SK-N-SH (cell line): ENCODE results near the gene RPL10. TPM values are rescaled to one million over a fixed set of nuclear protein-coding genes. Genes with fewer than 3 reads are reported as not detected.
A peak's percentile ranks its signal among the peaks of the same experiment; 100 is the strongest.

Source experiments
- CTCF ChIA-PET: fragments of 300-600, 350-600 bp; formaldehyde crosslinking; extraction: SDS; loops from one replicate; lab custom pipeline; 2021; lab: Yijun Ruan, JAX
- POLR2A ChIA-PET: fragments of 350-600 bp; sonication (Branson Sonifier 250); formaldehyde crosslinking; extraction: SDS; loops from one replicate; lab custom pipeline; 2020; ENCODE audit warnings: antibody characterized with exemption, inconsistent platforms; lab: Yijun Ruan, JAX
- DNase-seq: peaks from one replicate; pipeline ENCODE4 v3.0.0; 2012
- H2AFZ ChIP-seq: fragments of 200-600 bp; sonication (generic); 2 replicates; pipeline ENCODE4 v1.8.1; 2016; ENCODE audit warnings: antibody characterized with exemption, mild to moderate bottlenecking, low read depth
- H3F3A ChIP-seq: fragments of 200-600 bp; sonication (generic); replicated peaks from 2 replicates; pipeline ENCODE3; 2016; ENCODE audit warnings: antibody characterized with exemption, mild to moderate bottlenecking; ENCODE audit not compliant: insufficient read depth
- H3K27ac ChIP-seq, 2 experiments: fragments of 200-500 bp in 1 of 2; fragments of 200-600 bp in 1 of 2; sonication (Bioruptor generic) in 1 of 2; sonication (generic), shearing (Covaris generic) in 1 of 2; 2 replicates each; pipeline versions ENCODE4 v1.5.1 to v1.6.1; 2014 to 2016; ENCODE audit warnings: low read depth in 2 of 2, inconsistent platforms in 1 of 2, low read length in 1 of 2, mild to moderate bottlenecking in 1 of 2, mixed read lengths in 1 of 2
- H3K27me3 ChIP-seq: fragments of 200-600 bp; sonication (generic), shearing (Covaris generic); 2 replicates; pipeline ENCODE4 v1.6.1; 2016; ENCODE audit warnings: mixed run types; ENCODE audit not compliant: insufficient read depth
- H3K36me3 ChIP-seq, 2 experiments: fragments of 200-500 bp in 1 of 2; fragments of 200-600 bp in 1 of 2; sonication (Bioruptor generic) in 1 of 2; sonication (generic) in 1 of 2; replicated peaks in 1 of 2; 2 replicates each; pipeline versions ENCODE3 to v1.5.1; 2014 to 2016; ENCODE audit warnings: low read length in 1 of 2, mild to moderate bottlenecking in 1 of 2; ENCODE audit not compliant: insufficient read depth in 2 of 2, control insufficient read depth in 1 of 2
- H3K4me1 ChIP-seq, 2 experiments: fragments of 200-500 bp in 1 of 2; fragments of 200-600 bp in 1 of 2; sonication (Bioruptor generic) in 1 of 2; sonication (generic), shearing (Covaris generic) in 1 of 2; 2 replicates each; pipeline versions ENCODE4 v1.5.1 to v1.6.1; 2014 to 2016; ENCODE audit warnings: low read depth in 1 of 2, low read length in 1 of 2, mixed run types in 1 of 2; ENCODE audit not compliant: insufficient read depth in 2 of 2, control insufficient read depth in 1 of 2
- H3K4me2 ChIP-seq: fragments of 200-600 bp; sonication (generic), shearing (Covaris generic); 2 replicates; pipeline ENCODE4 v1.6.1; 2017; ENCODE audit warnings: mixed run types
- H3K4me3 ChIP-seq, 2 experiments: fragments of 200-500 bp in 1 of 2; fragments of 200-600 bp in 1 of 2; sonication (Bioruptor generic) in 1 of 2; sonication (generic), shearing (Covaris generic) in 1 of 2; 2 replicates each; pipeline versions ENCODE4 v1.5.1 to v1.8.1; 2014 to 2016; ENCODE audit warnings: low read depth in 2 of 2, inconsistent platforms in 1 of 2, low read length in 1 of 2, mild to moderate bottlenecking in 1 of 2, mixed read lengths in 1 of 2, moderate library complexity in 1 of 2
- H3K79me2 ChIP-seq: fragments of 200-600 bp; sonication (generic); 2 replicates; pipeline ENCODE4 v1.8.1; 2017; ENCODE audit warnings: mild to moderate bottlenecking; ENCODE audit not compliant: insufficient read depth
- H3K9ac ChIP-seq: fragments of 200-600 bp; sonication (generic); 2 replicates; pipeline ENCODE4 v1.6.1; 2017; ENCODE audit warnings: mixed run types
- H3K9me2 ChIP-seq: fragments of 200-600 bp; sonication (generic); 2 replicates; pipeline ENCODE4 v1.6.1; 2017; ENCODE audit warnings: mixed run types
- H3K9me3 ChIP-seq: fragments of 200-600 bp; sonication (generic); 2 replicates; pipeline ENCODE4 v1.6.1; 2017; ENCODE audit warnings: mixed run types, mild to moderate bottlenecking, moderate library complexity
- H4K20me1 ChIP-seq: fragments of 200-600 bp; sonication (generic); 2 replicates; pipeline ENCODE4 v1.6.1; 2017; ENCODE audit warnings: mild to moderate bottlenecking, mixed run types; ENCODE audit not compliant: insufficient read depth
- ELF1 ChIP-seq: IDR thresholded peaks from 2 replicates; pipeline ENCODE4 v1.4.0; 2012
- EZH2phosphoT487 ChIP-seq: fragments of 200-600 bp; sonication (generic); IDR thresholded peaks from 2 replicates; pipeline ENCODE4 v1.6.1; 2017; ENCODE audit warnings: low read depth, mixed run types, mild to moderate bottlenecking, antibody characterized with exemption, moderate library complexity, borderline replicate concordance
- FOXJ3 ChIP-seq: sonication (generic); formaldehyde crosslinking; IDR thresholded peaks from 2 replicates; pipeline ENCODE4 v1.5.1; 2020; ENCODE audit warnings: mild to moderate bottlenecking, missing genetic modification reagents
- FOXM1 ChIP-seq: IDR thresholded peaks from 2 replicates; pipeline ENCODE4 v1.4.0; 2012; ENCODE audit warnings: low read depth, mild to moderate bottlenecking
- GABPA ChIP-seq: IDR thresholded peaks from 2 replicates; pipeline ENCODE4 v1.4.0; 2012; ENCODE audit warnings: low read depth, mild to moderate bottlenecking
- GATA2 ChIP-seq: sonication (generic); formaldehyde crosslinking; IDR thresholded peaks from 2 replicates; pipeline ENCODE4 v1.5.0; 2020; ENCODE audit warnings: mild to moderate bottlenecking, missing genetic modification reagents
- JUND ChIP-seq: IDR thresholded peaks from 2 replicates; pipeline ENCODE4 v1.4.0; 2012
- MEF2A ChIP-seq: IDR thresholded peaks from 2 replicates; pipeline ENCODE4 v1.4.0; 2012; ENCODE audit warnings: low read depth, borderline replicate concordance
- MXI1 ChIP-seq: IDR thresholded peaks from 2 replicates; pipeline ENCODE4 v1.6.1; 2012; ENCODE audit warnings: mild to moderate bottlenecking, low read depth, low read length, improper control_type of control experiment
- NFIC ChIP-seq: IDR thresholded peaks from 2 replicates; pipeline ENCODE4 v1.4.0; 2012; ENCODE audit warnings: borderline replicate concordance
- NRF1 ChIP-seq: IDR thresholded peaks from 2 replicates; pipeline ENCODE4 v1.6.1; 2012; ENCODE audit warnings: low read depth, mild to moderate bottlenecking, low read length
- RFX5 ChIP-seq: IDR thresholded peaks from 2 replicates; pipeline ENCODE4 v1.6.1; 2012; ENCODE audit warnings: mild to moderate bottlenecking, improper control_type of control experiment, low read length
- TEAD4 ChIP-seq: IDR thresholded peaks from 2 replicates; pipeline ENCODE4 v1.4.0; 2012; ENCODE audit warnings: mild to moderate bottlenecking, borderline replicate concordance; ENCODE audit not compliant: insufficient read depth
- YY1 ChIP-seq: IDR thresholded peaks from 2 replicates; pipeline ENCODE4 v1.4.0; 2012; ENCODE audit warnings: low read depth, mild to moderate bottlenecking
- WGBS: methylation state at CpG from one replicate; pipeline ENCODE4 v1.1.6; 2017; ENCODE audit warnings: low lambda C conversion rate; 5-methylcytosine and 5-hydroxymethylcytosine counted together
- polyA plus RNA-seq, 3 experiments: library from polyadenylated mRNA; depleted of rRNA; stranded (reverse); fragments of >200 nt; gene quantifications; 2 replicates each; pipeline ENCODE4 v1.2.3, GENCODE V29; 2012
- TF ChIP-seq, protein P1 (sequence below): fragments of 200-600 bp; sonication (generic); IDR thresholded peaks from 2 replicates; pipeline ENCODE4 v1.6.1; 2017; ENCODE audit warnings: antibody characterized with exemption, mild to moderate bottlenecking, moderate library complexity
- TF ChIP-seq, protein P2 (sequence below): IDR thresholded peaks from 2 replicates; pipeline ENCODE4 v1.4.0; 2012; ENCODE audit warnings: low read depth, borderline replicate concordance
- TF ChIP-seq, protein P3 (sequence below): IDR thresholded peaks from 2 replicates; pipeline ENCODE4 v1.4.0; 2012; ENCODE audit warnings: low read depth, borderline replicate concordance
- TF ChIP-seq, protein P4 (sequence below): IDR thresholded peaks from 2 replicates; pipeline ENCODE4 v1.4.0; 2012; ENCODE audit warnings: low read depth

Gene RPL10
- polyA plus RNA-seq, 1 of the 3 experiments (the other 2 are of a cell fraction): 4,562 TPM

DNA sequence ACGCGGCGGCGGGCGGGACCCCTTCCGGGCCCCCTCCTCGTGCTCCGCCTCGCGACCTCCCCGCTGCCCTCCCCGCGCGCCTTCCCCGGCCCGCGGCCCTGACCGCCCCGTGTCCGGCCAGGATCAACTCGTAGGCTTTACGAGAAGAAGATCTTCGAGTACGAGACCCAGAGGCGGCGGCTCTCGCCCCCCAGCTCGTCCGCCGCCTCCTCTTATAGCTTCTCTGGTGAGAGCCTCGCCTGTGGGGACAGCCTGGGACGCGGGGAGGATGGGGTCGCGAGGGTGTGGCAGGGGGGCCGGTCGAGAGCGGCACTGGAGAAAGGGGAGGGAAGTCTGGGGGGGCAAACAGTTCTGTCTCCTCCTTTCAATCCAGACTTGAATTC is 18.6 kb upstream of the RPL10 start:
- TF ChIP-seq RFX5: no peak
- TF ChIP-seq, protein P1, sequence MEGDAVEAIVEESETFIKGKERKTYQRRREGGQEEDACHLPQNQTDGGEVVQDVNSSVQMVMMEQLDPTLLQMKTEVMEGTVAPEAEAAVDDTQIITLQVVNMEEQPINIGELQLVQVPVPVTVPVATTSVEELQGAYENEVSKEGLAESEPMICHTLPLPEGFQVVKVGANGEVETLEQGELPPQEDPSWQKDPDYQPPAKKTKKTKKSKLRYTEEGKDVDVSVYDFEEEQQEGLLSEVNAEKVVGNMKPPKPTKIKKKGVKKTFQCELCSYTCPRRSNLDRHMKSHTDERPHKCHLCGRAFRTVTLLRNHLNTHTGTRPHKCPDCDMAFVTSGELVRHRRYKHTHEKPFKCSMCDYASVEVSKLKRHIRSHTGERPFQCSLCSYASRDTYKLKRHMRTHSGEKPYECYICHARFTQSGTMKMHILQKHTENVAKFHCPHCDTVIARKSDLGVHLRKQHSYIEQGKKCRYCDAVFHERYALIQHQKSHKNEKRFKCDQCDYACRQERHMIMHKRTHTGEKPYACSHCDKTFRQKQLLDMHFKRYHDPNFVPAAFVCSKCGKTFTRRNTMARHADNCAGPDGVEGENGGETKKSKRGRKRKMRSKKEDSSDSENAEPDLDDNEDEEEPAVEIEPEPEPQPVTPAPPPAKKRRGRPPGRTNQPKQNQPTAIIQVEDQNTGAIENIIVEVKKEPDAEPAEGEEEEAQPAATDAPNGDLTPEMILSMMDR: no peak
- no peak for TF ChIP-seq GABPA
- TF ChIP-seq NFIC: no peak
- TF ChIP-seq NRF1: no peak
- no peak for TF ChIP-seq YY1
- no peak for TF ChIP-seq GATA2 (CRISPR knock-in tag)
- no peak for TF ChIP-seq JUND
- no peak for TF ChIP-seq EZH2phosphoT487
- no peak for TF ChIP-seq FOXJ3
- TF ChIP-seq MEF2A: no peak
- H3K4me3 ChIP-seq: peak overlapping the region; percentile 61 to 73
- POLR2A ChIA-PET: interaction anchor here (0.7 kb wide), 1 partner anchor 361 kb away, joined by 3 read pairs; no protein-coding TSS in a partner anchor
- H3K27ac ChIP-seq: peak overlapping the region; percentile 76 to 90
- H3K79me2 ChIP-seq: peaks cover 35% of the 10 kb centered on the region
- H3K9me3 ChIP-seq: no peaks in the 10 kb centered on the region
- 31% methylated on average over 18 of the region's 38 CpGs for WGBS
- DNase-seq: no peak
- CTCF ChIA-PET: interaction anchor here (0.6 kb wide), 1 partner anchor 100 kb away, joined by 3 read pairs; no protein-coding TSS in a partner anchor
- H3K4me1 ChIP-seq: peaks cover 0 to 16% of the 10 kb centered on the region in 2 experiments; a peak in 1 of 4 replicates
- no peaks in the 10 kb centered on the region for H4K20me1 ChIP-seq
- no peaks in the 10 kb centered on the region for H3K9me2 ChIP-seq
- H3K4me2 ChIP-seq: peak overlapping the region; percentile 81
- H3K27me3 ChIP-seq: no peaks in the 10 kb centered on the region; the same call in 1 of the 2 replicates
- H3K9ac ChIP-seq: peak overlapping the region; percentile 97
- no peak overlapping the region for H2AFZ ChIP-seq
- H3K36me3 ChIP-seq: no peaks in the 10 kb centered on the region
- peaks cover 15% of the 10 kb centered on the region for H3F3A ChIP-seq

DNA sequence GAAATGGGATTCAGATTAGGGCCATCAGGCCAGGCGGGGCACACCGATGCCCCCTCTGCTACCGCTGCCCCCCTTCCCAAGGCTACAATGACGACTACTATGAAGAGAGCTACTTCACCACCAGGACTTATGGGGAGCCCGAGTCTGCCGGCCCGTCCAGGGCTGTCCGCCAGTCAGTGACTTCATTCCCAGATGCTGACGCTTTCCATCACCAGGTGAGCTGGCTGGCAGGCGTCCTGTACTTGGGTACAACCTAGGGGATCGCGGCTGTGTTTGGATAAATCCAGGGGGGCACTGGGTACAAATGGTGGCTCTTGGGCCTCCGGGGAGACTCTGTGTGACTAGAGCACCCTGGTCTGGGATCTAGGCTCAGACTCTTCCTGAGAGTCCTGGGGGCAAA is 18.0 kb upstream of the RPL10 start:
- Histone ChIP-seq H3K4me3 (peak overlapping the region; percentile 61 to 73), H2AFZ (no peak overlapping the region), H3K4me1 (peaks cover 0 to 17% of the 10 kb centered on the region in 2 experiments; a peak in 1 of 4 replicates), H3K9me3 (no peaks in the 10 kb centered on the region), H3K9me2 (no peaks in the 10 kb centered on the region), H3K36me3 (no peaks in the 10 kb centered on the region), H3K4me2 (peak overlapping the region; percentile 81), H3K79me2 (peaks cover 30% of the 10 kb centered on the region), H3K27ac (peak overlapping the region; percentile 76 to 90; a peak in 3 of 4 replicates), H3F3A (peaks cover 14% of the 10 kb centered on the region), H3K27me3 (no peaks in the 10 kb centered on the region; the same call in 1 of the 2 replicates), H4K20me1 (no peaks in the 10 kb centered on the region), H3K9ac (peak overlapping the region; percentile 97)
- WGBS: 6% methylated on average over 3 of the region's 13 CpGs
- no peak for DNase-seq
- no peak for TF ChIP-seq TEAD4
- TF ChIP-seq, protein P2, sequence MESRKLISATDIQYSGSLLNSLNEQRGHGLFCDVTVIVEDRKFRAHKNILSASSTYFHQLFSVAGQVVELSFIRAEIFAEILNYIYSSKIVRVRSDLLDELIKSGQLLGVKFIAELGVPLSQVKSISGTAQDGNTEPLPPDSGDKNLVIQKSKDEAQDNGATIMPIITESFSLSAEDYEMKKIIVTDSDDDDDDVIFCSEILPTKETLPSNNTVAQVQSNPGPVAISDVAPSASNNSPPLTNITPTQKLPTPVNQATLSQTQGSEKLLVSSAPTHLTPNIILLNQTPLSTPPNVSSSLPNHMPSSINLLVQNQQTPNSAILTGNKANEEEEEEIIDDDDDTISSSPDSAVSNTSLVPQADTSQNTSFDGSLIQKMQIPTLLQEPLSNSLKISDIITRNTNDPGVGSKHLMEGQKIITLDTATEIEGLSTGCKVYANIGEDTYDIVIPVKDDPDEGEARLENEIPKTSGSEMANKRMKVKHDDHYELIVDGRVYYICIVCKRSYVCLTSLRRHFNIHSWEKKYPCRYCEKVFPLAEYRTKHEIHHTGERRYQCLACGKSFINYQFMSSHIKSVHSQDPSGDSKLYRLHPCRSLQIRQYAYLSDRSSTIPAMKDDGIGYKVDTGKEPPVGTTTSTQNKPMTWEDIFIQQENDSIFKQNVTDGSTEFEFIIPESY: no peak
- TF ChIP-seq, protein P3, sequence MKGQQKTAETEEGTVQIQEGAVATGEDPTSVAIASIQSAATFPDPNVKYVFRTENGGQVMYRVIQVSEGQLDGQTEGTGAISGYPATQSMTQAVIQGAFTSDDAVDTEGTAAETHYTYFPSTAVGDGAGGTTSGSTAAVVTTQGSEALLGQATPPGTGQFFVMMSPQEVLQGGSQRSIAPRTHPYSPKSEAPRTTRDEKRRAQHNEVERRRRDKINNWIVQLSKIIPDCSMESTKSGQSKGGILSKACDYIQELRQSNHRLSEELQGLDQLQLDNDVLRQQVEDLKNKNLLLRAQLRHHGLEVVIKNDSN: no peak
- no peak for TF ChIP-seq MEF2A
- no peak for TF ChIP-seq MXI1
- TF ChIP-seq RFX5: no peak
- no peak for TF ChIP-seq FOXM1
- TF ChIP-seq ELF1: no peak
- TF ChIP-seq GATA2 (CRISPR knock-in tag): no peak
- TF ChIP-seq, protein P4, sequence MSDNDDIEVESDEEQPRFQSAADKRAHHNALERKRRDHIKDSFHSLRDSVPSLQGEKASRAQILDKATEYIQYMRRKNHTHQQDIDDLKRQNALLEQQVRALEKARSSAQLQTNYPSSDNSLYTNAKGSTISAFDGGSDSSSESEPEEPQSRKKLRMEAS: no peak
- no peak for TF ChIP-seq EZH2phosphoT487
- ChIA-PET CTCF (no interaction called here), POLR2A (no interaction called here)
